CD4-positive, CD25-positive, alpha-beta regulatory T cell (primary cell): ENCODE data around the gene AK6. TPM values are rescaled to one million over a fixed set of nuclear protein-coding genes. Genes with fewer than 3 reads are reported as not detected.

ENCODE experiments used
- ATAC-seq, 2 donors: fragments of 150-1000 bp; cut with Tn5 transposase; one replicate each; pipeline ENCODE4 v1.10.0; 2021; ENCODE audit warnings: low read depth in 2 of 2, moderate number of reproducible peaks in 2 of 2, moderate library complexity in 1 of 2
- DNase-seq, 3 donors: peaks; one replicate each; pipeline versions ENCODE4 v3.0.0 to v3.0.0-alpha.2; 2012 to 2022; ENCODE audit warnings: mixed read lengths in 1 of 3
- H3K27ac ChIP-seq: one replicate; pipeline ENCODE4 v1.7.0; 2013; ENCODE audit warnings: mild to moderate bottlenecking, low read length; ENCODE audit not compliant: insufficient read depth, poor library complexity, severe bottlenecking
- H3K27me3 ChIP-seq: one replicate; pipeline ENCODE4 v1.7.0; 2013; ENCODE audit warnings: low read length; ENCODE audit not compliant: control insufficient read depth, insufficient read depth
- H3K36me3 ChIP-seq: one replicate; pipeline ENCODE4 v1.7.0; 2013; ENCODE audit warnings: mild to moderate bottlenecking, low read length, moderate library complexity; ENCODE audit not compliant: control insufficient read depth, insufficient read depth
- H3K4me1 ChIP-seq: 2 replicates; pipeline ENCODE4 v1.7.0; 2013; ENCODE audit warnings: mild to moderate bottlenecking, low read length; ENCODE audit not compliant: insufficient read depth, control insufficient read depth, poor library complexity, severe bottlenecking
- H3K4me3 ChIP-seq: one replicate; pipeline ENCODE4 v1.7.0; 2013; ENCODE audit warnings: low read depth, mild to moderate bottlenecking, low read length, moderate library complexity
- H3K9me3 ChIP-seq, 2 experiments: 1 replicate in 1 of 2; 2 replicates in 1 of 2; pipeline ENCODE4 v1.7.0; 2013; ENCODE audit warnings: low read length in 2 of 2, mild to moderate bottlenecking in 1 of 2, moderate library complexity in 1 of 2; ENCODE audit not compliant: control insufficient read depth in 2 of 2
- H3K27ac Mint-ChIP-seq, 3 donors: one replicate each; pipeline ENCODE4 v1.8.0; 2020 to 2022; ENCODE audit warnings: mild to moderate bottlenecking in 3 of 3, mixed read lengths in 3 of 3, moderate library complexity in 2 of 3
- H3K27me3 Mint-ChIP-seq: one replicate; pipeline ENCODE4 v1.8.0; 2022; ENCODE audit warnings: mild to moderate bottlenecking, mixed read lengths
- H3K36me3 Mint-ChIP-seq: one replicate; pipeline ENCODE4 v1.8.0; 2020; ENCODE audit warnings: mixed read lengths
- H3K4me1 Mint-ChIP-seq, 4 donors: one replicate each; pipeline ENCODE4 v1.8.0; 2020 to 2022; ENCODE audit warnings: mixed read lengths in 4 of 4, mild to moderate bottlenecking in 1 of 4
- H3K4me3 Mint-ChIP-seq, 4 donors: one replicate each; pipeline ENCODE4 v1.8.0; 2020 to 2022; ENCODE audit warnings: mild to moderate bottlenecking in 4 of 4, mixed read lengths in 4 of 4, moderate library complexity in 3 of 4
- H3K9me3 Mint-ChIP-seq, 7 donors: one replicate each; pipeline ENCODE4 v1.8.0; 2020 to 2022; ENCODE audit warnings: mixed read lengths in 7 of 7, mild to moderate bottlenecking in 3 of 7, moderate library complexity in 2 of 7
- polyA plus RNA-seq, 4 donors: library from polyadenylated mRNA; unstranded; fragments of 300-500 nt; fragmentation: Illumina TruSeq; gene quantifications; one replicate each; pipeline ENCODE4 v1.2.3, GENCODE V29; 2021
- total RNA-seq: library from RNA; stranded (reverse); gene quantifications from one replicate; pipeline ENCODE4 v1.2.3, GENCODE V29; 2022

AK6 gene
- total RNA-seq (9.8 TPM), polyA plus RNA-seq (10 to 100 TPM; 62.2 to 98.1 (median 82.7) TPM)

DNA sequence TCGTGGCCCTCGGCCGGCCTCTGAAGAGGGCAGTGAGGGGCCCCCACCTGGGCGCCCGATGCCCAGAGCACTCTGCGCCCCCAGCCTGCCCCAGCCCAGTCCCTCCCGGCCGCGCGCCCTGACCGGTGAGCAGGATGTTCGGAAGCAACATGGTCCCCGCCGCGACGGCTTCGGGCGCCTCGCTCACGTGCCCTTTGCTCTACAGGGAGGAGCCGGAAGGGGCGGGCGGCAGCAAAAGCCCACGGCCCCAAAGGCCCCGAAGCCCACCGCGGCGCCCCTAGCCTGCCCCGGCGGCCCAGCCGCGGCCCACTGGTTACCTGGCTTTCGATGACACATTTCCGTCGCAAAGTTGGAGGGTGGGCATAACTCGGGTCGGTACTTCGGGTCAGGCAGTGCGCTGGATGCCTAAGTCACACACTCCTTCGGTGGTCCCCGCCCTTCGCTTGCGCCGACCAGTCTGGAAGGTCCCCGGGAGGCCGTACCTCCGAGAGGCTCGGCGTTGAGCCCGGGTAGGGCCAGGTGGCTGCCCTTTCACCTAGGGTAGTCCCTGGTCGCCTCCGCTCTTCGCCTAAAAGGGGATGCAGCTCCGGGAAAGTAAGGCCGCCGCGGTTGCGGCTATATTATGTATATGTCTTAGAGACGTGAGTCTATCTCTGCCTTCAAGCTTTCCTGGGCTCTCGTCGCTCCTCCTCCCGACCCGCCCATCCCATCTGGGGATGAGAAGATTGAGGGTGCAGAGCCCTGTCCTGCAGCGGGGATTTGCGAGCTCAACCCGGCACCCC lies at the start of gene AK6, which contains the start of the genes RAD17 and TAF9:
TSS of gene AK6 (minus strand) at position 181 of the 782 bp plus-strand sequence. CDS start at position 151, 30 bp downstream.
TSS of gene RAD17 (plus strand) at position 479 of the 782 bp plus-strand sequence. CDS start 2,391 bp downstream, outside the sequence.
TSS of gene TAF9 (minus strand) at position 181 of the 782 bp plus-strand sequence. CDS start 3,783 bp downstream, outside the sequence.
- peak; percentile 93 to 94 for ATAC-seq
- H3K4me1 Mint-ChIP-seq: peaks cover 29 to 69% (median 33%) of the 10 kb centered on the region in 4 donors
- H3K36me3 ChIP-seq: peaks cover 22% of the 10 kb centered on the region
- no peaks in the 10 kb centered on the region for H3K9me3 ChIP-seq
- peak within 1 kb of the TSS; percentile 98 to 99 (median 99) for H3K27ac Mint-ChIP-seq
- peak within 1 kb of the TSS; percentile 96 for H3K4me3 ChIP-seq
- no peaks in the 10 kb centered on the region for H3K27me3 ChIP-seq
- no peaks in the 10 kb centered on the region for H3K9me3 Mint-ChIP-seq
- peak within 1 kb of the TSS; percentile 95 to 99 (median 97) for H3K4me3 Mint-ChIP-seq
- no peaks in the 10 kb centered on the region for H3K27me3 Mint-ChIP-seq
- DNase-seq: peak; percentile 87 to 96 (median 95)
- H3K36me3 Mint-ChIP-seq: peaks cover 20% of the 10 kb centered on the region
- peak within 1 kb of the TSS; percentile 99 for H3K27ac ChIP-seq
- H3K4me1 ChIP-seq: peaks cover 33% of the 10 kb centered on the region

GRCh38 chr5:69418554-69418953 lies 49.2 kb upstream of the AK6 start:
- H3K27me3 ChIP-seq: no peaks in the 10 kb centered on the region
- ATAC-seq (no peak), DNase-seq (no peak)
- Mint-ChIP-seq H3K9me3 (peaks cover 0 to 4% (median 0%) of the 10 kb centered on the region in 7 donors), H3K4me3 (peak overlapping the region in 1 of 4 donors; percentile 33), H3K36me3 (no peaks in the 10 kb centered on the region), H3K4me1 (peaks cover 0 to 16% (median 7%) of the 10 kb centered on the region in 4 donors), H3K27ac (no peak overlapping the region), H3K27me3 (no peaks in the 10 kb centered on the region)
- H3K4me1 ChIP-seq: peaks cover 5% of the 10 kb centered on the region
- peaks cover 4% of the 10 kb centered on the region for H3K36me3 ChIP-seq
- H3K27ac ChIP-seq: no peak overlapping the region
- H3K9me3 ChIP-seq: no peaks in the 10 kb centered on the region
- no peak overlapping the region for H3K4me3 ChIP-seq

- Mint-ChIP-seq H3K9me3 (no peaks in the 10 kb centered on the region), H3K4me3 (peak overlapping the region; percentile 55 to 85 (median 72)), H3K27me3 (no peaks in the 10 kb centered on the region), H3K36me3 (peaks cover under 1% of the 10 kb centered on the region), H3K4me1 (peaks cover 0 to 16% (median 7%) of the 10 kb centered on the region in 4 donors), H3K27ac (no peak overlapping the region)
- H3K4me3 ChIP-seq: no peak overlapping the region
- no peaks in the 10 kb centered on the region for H3K9me3 ChIP-seq
- H3K36me3 ChIP-seq: peaks cover 4% of the 10 kb centered on the region
- no peaks in the 10 kb centered on the region for H3K27me3 ChIP-seq
- H3K27ac ChIP-seq: no peak overlapping the region
- DNase-seq (no peak), ATAC-seq (no peak)
- H3K4me1 ChIP-seq: peaks cover 5% of the 10 kb centered on the region
These were observed 47.4 kb upstream of the AK6 start for GRCh38 chr5:69416699-69417098.

DNA sequence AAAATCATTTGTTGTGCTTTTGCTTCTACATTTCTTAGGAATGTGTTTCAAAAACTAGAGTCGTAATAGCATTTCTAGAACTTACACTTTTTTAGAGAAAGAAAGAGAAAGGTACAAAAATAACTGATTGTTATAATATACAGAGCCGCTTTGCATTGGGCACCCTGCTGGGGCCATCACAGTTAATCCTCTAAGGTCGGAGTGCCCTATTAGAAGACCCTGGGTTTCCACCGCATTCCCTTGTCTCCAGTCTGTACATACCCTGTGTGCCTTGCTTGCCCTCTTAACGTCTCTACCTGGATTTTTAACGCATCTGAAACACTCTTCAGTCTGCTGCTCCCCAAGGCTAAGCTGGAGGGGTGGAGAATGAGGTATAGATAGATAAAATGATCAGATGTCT lies 46.9 kb upstream of the AK6 start:
- H3K9me3 Mint-ChIP-seq: no peaks in the 10 kb centered on the region
- no peak for DNase-seq

DNA sequence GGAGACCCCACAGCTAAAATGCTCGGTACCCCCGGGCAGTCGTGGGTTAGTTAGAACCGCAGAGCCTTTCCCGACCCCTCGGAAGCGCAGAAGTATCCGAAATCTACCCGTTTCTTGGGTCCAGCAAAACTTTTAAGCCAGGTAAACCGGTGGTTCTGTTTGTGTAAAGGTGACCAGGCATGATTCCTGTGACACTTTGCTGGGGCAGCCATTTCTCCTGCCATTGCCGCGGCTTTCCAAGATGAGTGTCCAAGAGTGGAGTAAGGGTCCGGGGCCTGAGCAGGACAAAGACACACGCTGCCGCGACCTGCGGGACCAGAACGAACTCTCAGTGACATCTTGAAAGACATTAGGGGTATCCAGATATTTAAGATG lies 46.3 kb upstream of the AK6 start:
- H3K27me3 Mint-ChIP-seq: no peaks in the 10 kb centered on the region
- peaks cover 5% of the 10 kb centered on the region for H3K36me3 Mint-ChIP-seq
- Histone ChIP-seq H3K27ac (no peak overlapping the region), H3K4me3 (peak overlapping the region; percentile 13), H3K4me1 (peaks cover 5% of the 10 kb centered on the region), H3K36me3 (peaks cover 4% of the 10 kb centered on the region), H3K27me3 (no peaks in the 10 kb centered on the region), H3K9me3 (no peaks in the 10 kb centered on the region)
- peaks cover 0 to 16% (median 7%) of the 10 kb centered on the region in 4 donors for H3K4me1 Mint-ChIP-seq
- DNase-seq: no peak
- ATAC-seq: no peak
- peak overlapping the region in 2 of 3 donors; percentile 20 to 72 for H3K27ac Mint-ChIP-seq
- peak overlapping the region in 3 of 4 donors; percentile 65 to 87 (median 74) for H3K4me3 Mint-ChIP-seq
- H3K9me3 Mint-ChIP-seq: no peaks in the 10 kb centered on the region

More for the DNA sequence above, 46.9 kb upstream of the AK6 start:
- Histone ChIP-seq H3K27ac (no peak overlapping the region), H3K4me3 (no peak overlapping the region), H3K36me3 (peaks cover 4% of the 10 kb centered on the region), H3K9me3 (no peaks in the 10 kb centered on the region), H3K4me1 (peaks cover 5% of the 10 kb centered on the region), H3K27me3 (no peaks in the 10 kb centered on the region)
- no peak for ATAC-seq
- peaks cover 0 to 16% (median 7%) of the 10 kb centered on the region in 4 donors for H3K4me1 Mint-ChIP-seq
- peaks cover 5% of the 10 kb centered on the region for H3K36me3 Mint-ChIP-seq
- peak overlapping the region in 2 of 3 donors; percentile 66 to 72 for H3K27ac Mint-ChIP-seq
- H3K4me3 Mint-ChIP-seq: peak overlapping the region; percentile 66 to 87 (median 76)
- no peaks in the 10 kb centered on the region for H3K27me3 Mint-ChIP-seq

DNA sequence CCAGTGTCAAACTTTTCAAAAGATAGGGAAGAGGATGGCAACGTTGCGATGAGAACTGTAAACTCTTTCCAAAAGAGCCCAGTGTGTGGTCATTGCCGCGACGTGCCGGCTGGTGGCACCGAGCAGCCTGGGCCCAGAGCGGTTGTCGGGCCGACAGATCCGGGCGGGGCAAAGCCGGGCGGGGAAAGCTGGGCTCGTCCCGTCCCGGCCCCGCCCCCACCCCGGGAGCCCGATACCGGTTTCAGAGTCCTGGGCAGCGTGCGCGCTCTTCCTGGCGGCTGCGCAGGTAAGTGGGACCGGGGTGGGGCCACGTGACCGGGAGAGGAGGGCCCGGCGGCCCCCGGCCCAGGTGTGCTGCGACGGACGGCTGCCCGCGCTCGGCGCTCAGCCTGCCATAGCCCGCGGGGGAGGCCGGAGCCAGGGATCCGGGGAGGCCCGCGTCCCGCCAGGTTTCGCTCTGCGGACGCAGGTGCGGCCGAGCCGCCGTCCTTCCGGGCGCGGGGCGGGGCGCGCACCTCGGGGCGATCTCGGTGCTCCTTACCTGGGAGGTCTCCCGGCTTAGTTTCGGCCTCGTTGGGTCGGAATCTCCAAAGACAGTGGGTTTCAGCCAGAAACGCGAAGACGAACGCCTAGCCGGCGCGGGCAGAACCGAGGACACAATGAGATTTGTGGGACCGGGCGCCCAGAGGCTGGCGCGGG lies 45.7 kb upstream of the AK6 start, which contains the start of gene MARVELD2:
TSS of gene MARVELD2 (plus strand) at position 232 of the 699 bp plus-strand sequence. CDS start 4,270 bp downstream, outside the sequence.
- ATAC-seq: peak; percentile 67 to 73
- H3K9me3 ChIP-seq: no peaks in the 10 kb centered on the region
- peak; percentile 24 to 33 (median 28) for DNase-seq
- no peaks in the 10 kb centered on the region for H3K27me3 ChIP-seq
- H3K4me3 Mint-ChIP-seq: peak within 1 kb of the TSS; percentile 67 to 87 (median 74)
- H3K27me3 Mint-ChIP-seq: no peaks in the 10 kb centered on the region
- H3K27ac ChIP-seq: peak within 1 kb of the TSS; percentile 41
- H3K4me1 Mint-ChIP-seq: peaks cover 0 to 16% (median 7%) of the 10 kb centered on the region in 4 donors
- peak within 1 kb of the TSS; percentile 55 to 92 (median 72) for H3K27ac Mint-ChIP-seq
- peak within 1 kb of the TSS; percentile 60 for H3K4me3 ChIP-seq
- peaks cover 5% of the 10 kb centered on the region for H3K36me3 Mint-ChIP-seq
- H3K36me3 ChIP-seq: peaks cover 6% of the 10 kb centered on the region
- peaks cover 5% of the 10 kb centered on the region for H3K4me1 ChIP-seq
- no peaks in the 10 kb centered on the region for H3K9me3 Mint-ChIP-seq

DNA sequence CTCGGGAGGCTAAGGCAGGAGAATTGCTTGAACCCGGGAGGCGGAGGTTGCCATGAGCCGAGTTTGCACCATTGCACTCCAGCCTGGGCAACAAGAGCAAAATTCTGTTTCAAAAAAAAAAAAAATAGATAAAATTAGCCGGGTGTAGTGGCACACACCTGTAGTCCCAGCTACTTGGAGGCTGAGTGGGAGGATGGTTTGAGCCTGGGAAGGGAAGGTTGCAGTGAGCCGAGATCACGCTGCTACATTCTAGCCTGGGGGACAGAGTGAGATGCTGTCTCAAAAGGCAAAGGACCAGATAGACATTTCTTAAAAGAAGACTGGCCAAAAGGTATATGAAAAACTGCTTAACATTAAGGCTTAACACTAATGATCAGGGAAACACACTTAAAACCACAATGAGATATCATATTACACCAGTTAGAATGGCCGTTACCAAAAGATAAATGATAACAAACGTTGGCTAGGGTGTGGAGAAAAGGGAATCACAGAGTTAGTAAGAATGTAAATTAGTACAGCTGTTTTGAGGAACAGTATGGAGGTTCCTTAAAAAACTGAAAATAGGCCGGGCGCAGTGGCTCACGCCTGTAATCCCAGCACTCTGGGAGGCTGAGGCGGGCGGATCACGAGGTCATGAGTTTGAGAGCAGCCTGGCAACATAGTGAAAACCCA lies 35.5 kb upstream of the AK6 start:
- Mint-ChIP-seq H3K4me3 (no peak overlapping the region), H3K4me1 (peaks cover 0 to 3% (median 0%) of the 10 kb centered on the region in 4 donors), H3K9me3 (peaks cover 0 to 3% (median 0%) of the 10 kb centered on the region in 7 donors), H3K27ac (peak overlapping the region in 1 of 3 donors; percentile 77), H3K36me3 (peaks cover 32% of the 10 kb centered on the region), H3K27me3 (no peaks in the 10 kb centered on the region)
- Histone ChIP-seq H3K27me3 (no peaks in the 10 kb centered on the region), H3K36me3 (peaks cover 42% of the 10 kb centered on the region), H3K4me1 (no peaks in the 10 kb centered on the region), H3K4me3 (no peak overlapping the region), H3K9me3 (no peaks in the 10 kb centered on the region), H3K27ac (no peak overlapping the region)
- ATAC-seq (no peak), DNase-seq (no peak)
